ENCODE measurements around the gene HMGA1.

DNA sequence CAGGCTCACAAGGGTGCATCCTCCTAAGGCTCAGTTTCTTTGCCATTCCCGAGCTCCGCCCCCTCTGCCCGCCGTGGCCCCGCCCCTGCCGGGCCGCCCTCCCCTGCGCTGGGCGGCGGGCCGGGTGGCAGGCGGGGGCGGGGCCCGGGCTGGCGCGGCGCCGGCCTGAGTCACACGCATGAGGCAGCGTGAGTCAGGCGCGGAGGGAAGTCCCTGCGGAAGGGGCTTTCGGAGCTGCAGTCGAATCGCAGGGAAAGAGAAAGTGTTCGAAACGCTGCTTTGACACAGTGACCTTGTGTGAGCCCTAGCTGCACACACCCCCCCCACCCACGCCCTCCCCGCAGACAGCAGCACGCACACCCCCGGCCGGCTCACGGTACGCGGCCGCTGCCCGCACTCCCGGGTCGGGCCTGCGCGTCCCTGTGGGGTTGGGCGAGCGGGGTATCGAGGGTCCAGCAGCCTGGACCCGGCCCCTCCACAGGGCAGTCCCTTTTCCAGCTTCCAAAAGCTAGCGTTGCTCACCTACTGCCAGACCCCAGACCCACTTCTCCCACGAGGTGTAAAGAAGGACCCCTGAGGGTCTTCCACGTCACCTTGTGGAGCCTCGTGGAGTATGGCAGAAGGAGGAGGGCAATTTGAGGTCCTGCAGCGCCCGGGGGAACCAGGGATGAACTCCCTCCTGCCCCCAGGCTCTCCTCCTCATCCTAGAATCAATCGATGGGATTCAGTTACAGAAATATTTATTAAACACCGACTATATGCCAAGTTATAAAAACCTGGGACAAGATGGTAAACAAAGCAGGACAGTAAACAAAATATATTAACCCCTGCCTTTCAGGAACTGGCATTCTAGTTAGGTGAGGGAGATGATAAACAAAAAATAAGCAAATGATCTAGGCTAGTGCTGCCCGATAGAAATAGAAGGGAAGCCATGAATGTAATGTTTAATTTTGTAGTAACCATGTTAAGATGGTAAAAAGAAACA lies 12.4 kb upstream of the HMGA1 start:
- TF ChIP-seq POLR2AphosphoS5 (IDR thresholded peaks at IDR 0.05; ENCODE audit: low read depth, low read length) (peak; percentile 19), REST (IDR thresholded peaks at IDR 0.05; ENCODE audit: insufficient read depth in 1 of 2, low read depth in 2 of 2, low read length in 2 of 2) (no peak), SIN3A (IDR thresholded peaks at IDR 0.05; ENCODE audit: borderline replicate concordance, insufficient read depth, low read length) (peak; percentile 79; the same call in 1 of the 2 replicates), TAF1 (IDR thresholded peaks at IDR 0.05; ENCODE audit: borderline replicate concordance, insufficient read depth, low read length) (0 out of 2 replicates have a peak, but pooled peaks have one; percentile 30)

Measured in PFSK-1 (cell line).